Osteoblast (primary cell): ENCODE measurements around the gene CACNG7. TPM values are rescaled to one million over a fixed set of nuclear protein-coding genes. Genes with fewer than 3 reads are reported as not detected.

ENCODE experiments used
- DNase-seq: peaks from one replicate; pipeline ENCODE4 v3.0.0; 2011; ENCODE audit warnings: low spot score, mixed read lengths; ENCODE audit not compliant: insufficient read length; ENCODE audit errors: missing footprints
- H2AFZ ChIP-seq: 2 replicates; pipeline ENCODE4 v1.6.0; 2011; ENCODE audit warnings: mild to moderate bottlenecking, low read length
- H3K27ac ChIP-seq: 2 replicates; pipeline ENCODE4 v1.5.1; 2011; ENCODE audit warnings: mild to moderate bottlenecking, low read depth, low read length, moderate library complexity
- H3K27me3 ChIP-seq: 2 replicates; pipeline ENCODE4 v1.6.0; 2012; ENCODE audit warnings: mild to moderate bottlenecking, control low read depth, inconsistent platforms, low read length, moderate library complexity; ENCODE audit not compliant: insufficient read depth
- H3K36me3 ChIP-seq: 2 replicates; pipeline ENCODE4 v1.5.1; 2011; ENCODE audit warnings: mild to moderate bottlenecking, low read length, control low read depth, moderate library complexity; ENCODE audit not compliant: insufficient read depth
- H3K4me1 ChIP-seq: 2 replicates; pipeline ENCODE4 v1.5.1; 2011; ENCODE audit warnings: mild to moderate bottlenecking, low read length, control low read depth, moderate library complexity; ENCODE audit not compliant: insufficient read depth
- H3K4me2 ChIP-seq: 2 replicates; pipeline ENCODE4 v1.6.0; 2011; ENCODE audit warnings: mild to moderate bottlenecking, low read length; ENCODE audit not compliant: insufficient read depth
- H3K4me3 ChIP-seq: fragments of 200-600 bp; sonication (generic); 3 replicates; pipeline ENCODE4 v1.5.1; 2012; ENCODE audit warnings: mild to moderate bottlenecking, low read length, inconsistent platforms; ENCODE audit not compliant: insufficient read depth
- H3K79me2 ChIP-seq: 2 replicates; pipeline ENCODE4 v1.6.0; 2012; ENCODE audit warnings: mild to moderate bottlenecking, low read length, control low read depth, inconsistent platforms; ENCODE audit not compliant: insufficient read depth
- H3K9me3 ChIP-seq: 2 replicates; pipeline ENCODE4 v1.5.1; 2011; ENCODE audit warnings: low read depth, low read length, control low read depth
- H4K20me1 ChIP-seq: 2 replicates; pipeline ENCODE4 v1.6.0; 2012; ENCODE audit warnings: mild to moderate bottlenecking, low read length, control low read depth; ENCODE audit not compliant: insufficient read depth
- total RNA-seq: library from RNA; depleted of rRNA; stranded (reverse); fragments of >200 nt; gene quantifications from 2 replicates; pipeline ENCODE4 v1.2.3, GENCODE V29; 2012
- TF ChIP-seq, protein P1 (sequence below): IDR thresholded peaks from 2 replicates; pipeline ENCODE4 v1.5.1; 2011; ENCODE audit warnings: mild to moderate bottlenecking, low read depth, low read length, moderate library complexity; ENCODE audit errors: extremely low read depth

The CACNG7 gene
- total RNA-seq, 1 donor = not detected

DNA sequence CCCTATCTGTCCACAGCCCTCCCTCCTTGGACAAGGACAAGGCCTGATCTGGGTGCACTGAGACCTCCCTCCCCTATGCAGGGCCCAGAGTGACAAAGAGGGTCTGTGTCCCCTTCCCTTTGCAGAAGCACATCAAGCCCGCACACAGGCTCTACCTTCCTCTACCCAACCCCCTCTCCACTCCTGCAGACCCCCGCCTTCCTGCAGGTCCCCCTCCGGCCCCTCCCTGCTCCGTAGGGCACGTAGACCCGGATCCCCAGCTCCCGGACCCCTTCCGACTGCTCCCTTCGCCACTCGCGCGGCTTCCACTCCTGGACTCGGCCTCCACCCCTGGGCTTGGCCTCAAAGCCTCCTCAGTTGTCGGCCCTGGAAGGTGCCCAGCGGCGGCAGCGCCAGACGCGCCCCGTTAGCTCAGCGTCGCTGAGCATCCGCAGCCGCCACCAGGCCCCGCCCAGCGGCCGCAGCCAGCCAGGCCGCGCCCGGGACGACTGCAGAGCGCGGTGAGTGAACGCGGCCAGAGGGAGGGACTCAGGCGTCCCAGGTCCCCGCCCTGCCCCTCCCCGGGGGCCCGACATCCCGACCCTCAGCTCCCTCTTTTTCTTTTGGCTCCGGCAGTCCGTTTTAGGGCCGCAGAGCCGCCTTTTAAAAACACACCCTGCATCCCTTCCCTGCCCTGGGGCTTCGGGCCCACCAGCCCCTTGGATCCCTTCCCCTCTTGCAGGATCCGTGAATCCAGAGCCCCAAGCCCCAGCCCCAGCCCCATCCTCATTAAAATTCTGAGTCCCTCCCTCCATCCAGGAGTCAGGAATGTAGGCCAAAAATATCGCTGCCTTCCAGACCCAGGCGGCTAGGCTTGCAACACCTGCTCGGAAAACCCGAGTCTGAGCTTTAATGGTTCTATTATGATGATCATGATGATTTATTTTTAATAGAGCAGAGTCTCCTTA, 42.9 kb upstream of the CACNG7 start:
- Histone ChIP-seq H3K79me2 (peaks cover 25% of the 10 kb centered on the region), H3K4me2 (peak overlapping the region; percentile 91), H4K20me1 (peaks cover 5% of the 10 kb centered on the region), H3K9me3 (no peaks in the 10 kb centered on the region), H3K27me3 (no peaks in the 10 kb centered on the region), H3K4me3 (peak overlapping the region; percentile 68), H3K36me3 (peaks cover 2% of the 10 kb centered on the region), H2AFZ (peak overlapping the region; percentile 74), H3K4me1 (peaks cover 15% of the 10 kb centered on the region), H3K27ac (peak overlapping the region; percentile 98)
- TF ChIP-seq, protein P1, sequence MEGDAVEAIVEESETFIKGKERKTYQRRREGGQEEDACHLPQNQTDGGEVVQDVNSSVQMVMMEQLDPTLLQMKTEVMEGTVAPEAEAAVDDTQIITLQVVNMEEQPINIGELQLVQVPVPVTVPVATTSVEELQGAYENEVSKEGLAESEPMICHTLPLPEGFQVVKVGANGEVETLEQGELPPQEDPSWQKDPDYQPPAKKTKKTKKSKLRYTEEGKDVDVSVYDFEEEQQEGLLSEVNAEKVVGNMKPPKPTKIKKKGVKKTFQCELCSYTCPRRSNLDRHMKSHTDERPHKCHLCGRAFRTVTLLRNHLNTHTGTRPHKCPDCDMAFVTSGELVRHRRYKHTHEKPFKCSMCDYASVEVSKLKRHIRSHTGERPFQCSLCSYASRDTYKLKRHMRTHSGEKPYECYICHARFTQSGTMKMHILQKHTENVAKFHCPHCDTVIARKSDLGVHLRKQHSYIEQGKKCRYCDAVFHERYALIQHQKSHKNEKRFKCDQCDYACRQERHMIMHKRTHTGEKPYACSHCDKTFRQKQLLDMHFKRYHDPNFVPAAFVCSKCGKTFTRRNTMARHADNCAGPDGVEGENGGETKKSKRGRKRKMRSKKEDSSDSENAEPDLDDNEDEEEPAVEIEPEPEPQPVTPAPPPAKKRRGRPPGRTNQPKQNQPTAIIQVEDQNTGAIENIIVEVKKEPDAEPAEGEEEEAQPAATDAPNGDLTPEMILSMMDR = no peak
- DNase-seq = peak; percentile 90

DNA sequence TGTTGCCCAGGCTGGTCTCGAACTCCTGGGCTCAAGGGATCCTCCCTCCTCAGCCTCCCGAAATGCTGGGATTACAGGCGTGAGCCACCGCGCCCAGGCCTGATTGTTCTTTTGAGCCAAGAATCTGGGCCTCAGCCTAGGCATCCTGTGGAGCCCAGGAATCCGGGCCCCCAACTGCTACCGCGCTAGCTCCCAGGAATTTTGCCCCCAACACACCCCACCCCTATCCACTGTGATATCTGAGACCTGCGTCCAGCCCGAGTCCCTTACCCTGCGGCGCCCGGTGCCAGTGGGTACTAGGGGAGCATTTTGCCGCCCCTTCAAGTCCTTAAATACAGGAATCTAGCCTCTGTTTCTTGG, 42.2 kb upstream of the CACNG7 start:
- peak; percentile 83 for DNase-seq
- Histone ChIP-seq H3K4me2 (peak overlapping the region; percentile 91), H3K36me3 (peaks cover 4% of the 10 kb centered on the region), H3K27me3 (no peaks in the 10 kb centered on the region), H3K4me3 (peak overlapping the region; percentile 68), H3K79me2 (peaks cover 29% of the 10 kb centered on the region), H4K20me1 (peaks cover 9% of the 10 kb centered on the region), H3K4me1 (peaks cover 15% of the 10 kb centered on the region), H3K9me3 (no peaks in the 10 kb centered on the region), H3K27ac (peak overlapping the region; percentile 98), H2AFZ (peak overlapping the region; percentile 40)
- TF ChIP-seq, protein P1 = no peak

DNA sequence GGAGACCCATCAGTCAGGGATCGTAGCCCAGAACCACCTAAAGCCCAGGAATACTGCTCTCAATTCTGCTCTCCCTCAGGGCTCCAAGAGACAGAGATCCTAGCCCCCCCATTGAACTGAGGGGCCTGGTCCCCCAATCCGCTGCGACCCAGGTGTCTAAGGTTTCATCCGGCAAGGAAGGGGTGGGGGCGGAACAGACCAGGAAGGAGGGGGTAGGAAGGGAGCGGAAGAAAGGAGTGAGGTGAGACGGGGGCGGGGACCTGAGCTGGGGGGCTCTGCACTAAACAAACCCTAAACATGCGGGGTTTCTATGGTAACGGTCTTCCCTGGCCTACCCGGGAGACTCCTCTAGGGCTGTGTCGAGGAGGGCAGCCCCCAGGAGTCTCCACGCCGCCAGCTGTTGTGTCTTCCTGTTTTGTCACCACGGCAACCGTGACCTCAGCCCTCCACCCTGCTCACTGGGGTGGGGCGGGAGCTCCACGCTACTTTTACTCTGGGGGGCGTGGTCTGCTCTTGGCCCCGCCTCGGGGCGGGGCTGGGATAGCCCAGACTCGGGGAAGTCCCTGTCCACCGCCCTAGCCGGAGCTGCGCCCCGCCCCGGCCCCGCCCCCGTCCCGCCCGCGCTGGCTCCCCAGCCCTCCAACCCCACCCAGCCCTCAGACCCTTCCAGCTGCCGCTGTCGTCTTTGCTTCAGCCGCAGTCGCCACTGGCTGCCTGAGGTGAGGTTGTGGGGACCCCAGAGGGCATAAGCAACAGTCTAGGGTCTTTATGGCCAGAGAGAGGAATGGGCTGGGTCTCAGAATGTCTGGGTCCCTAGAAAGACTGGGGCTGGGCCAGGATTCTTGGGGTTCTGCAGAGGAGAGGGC, 41.6 kb upstream of the CACNG7 start, which contains the start of gene MYADM:
Gene MYADM, plus strand, starts transcription at position 659 of the 866 bp plus-strand sequence. CDS start 5,647 bp downstream, outside the sequence.
- Histone ChIP-seq H3K36me3 (peaks cover 4% of the 10 kb centered on the region), H3K4me3 (peak within 1 kb of the TSS; percentile 84), H3K9me3 (no peaks in the 10 kb centered on the region), H3K79me2 (peaks cover 29% of the 10 kb centered on the region), H3K4me2 (peak within 1 kb of the TSS; percentile 91), H3K27me3 (no peaks in the 10 kb centered on the region), H4K20me1 (peaks cover 11% of the 10 kb centered on the region), H3K4me1 (peaks cover 15% of the 10 kb centered on the region), H2AFZ (peak within 1 kb of the TSS; percentile 41), H3K27ac (peak within 1 kb of the TSS; percentile 98)
- peak; percentile 100 for DNase-seq
- TF ChIP-seq, protein P1 = no peak
